ENCODE measurements around the gene SLC29A1.

DNA sequence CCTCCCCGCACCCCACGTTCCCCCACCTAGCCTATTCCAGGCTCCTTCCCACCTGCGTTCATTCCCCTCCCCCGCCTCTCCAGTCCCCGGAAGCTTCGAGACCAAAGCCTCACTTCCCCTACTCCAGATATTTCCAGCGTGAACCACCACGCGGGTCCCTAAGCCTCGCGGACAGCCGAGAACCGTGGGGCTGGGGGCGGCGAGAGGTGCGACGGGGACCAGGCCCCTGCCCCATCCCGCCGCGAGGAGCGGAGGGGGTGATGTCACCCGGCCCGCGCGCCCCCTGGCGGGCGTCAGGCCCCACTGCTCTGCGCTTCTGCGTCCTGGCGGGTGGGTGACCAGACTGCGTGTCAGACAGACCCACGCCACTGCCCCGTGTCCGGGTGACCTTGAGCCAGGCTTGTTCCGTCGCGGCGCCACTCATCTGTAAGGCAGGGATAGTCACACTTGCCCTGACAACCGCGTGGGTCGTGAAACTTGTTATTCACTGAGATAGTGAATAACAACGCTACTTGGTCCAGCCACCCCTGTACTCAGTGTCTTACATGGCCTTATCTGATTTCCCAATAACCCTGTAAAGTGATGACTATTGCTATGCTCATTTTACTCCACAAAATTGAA, 14.5 kb downstream of the SLC29A1 start:
- TF ChIP-seq, protein P1, sequence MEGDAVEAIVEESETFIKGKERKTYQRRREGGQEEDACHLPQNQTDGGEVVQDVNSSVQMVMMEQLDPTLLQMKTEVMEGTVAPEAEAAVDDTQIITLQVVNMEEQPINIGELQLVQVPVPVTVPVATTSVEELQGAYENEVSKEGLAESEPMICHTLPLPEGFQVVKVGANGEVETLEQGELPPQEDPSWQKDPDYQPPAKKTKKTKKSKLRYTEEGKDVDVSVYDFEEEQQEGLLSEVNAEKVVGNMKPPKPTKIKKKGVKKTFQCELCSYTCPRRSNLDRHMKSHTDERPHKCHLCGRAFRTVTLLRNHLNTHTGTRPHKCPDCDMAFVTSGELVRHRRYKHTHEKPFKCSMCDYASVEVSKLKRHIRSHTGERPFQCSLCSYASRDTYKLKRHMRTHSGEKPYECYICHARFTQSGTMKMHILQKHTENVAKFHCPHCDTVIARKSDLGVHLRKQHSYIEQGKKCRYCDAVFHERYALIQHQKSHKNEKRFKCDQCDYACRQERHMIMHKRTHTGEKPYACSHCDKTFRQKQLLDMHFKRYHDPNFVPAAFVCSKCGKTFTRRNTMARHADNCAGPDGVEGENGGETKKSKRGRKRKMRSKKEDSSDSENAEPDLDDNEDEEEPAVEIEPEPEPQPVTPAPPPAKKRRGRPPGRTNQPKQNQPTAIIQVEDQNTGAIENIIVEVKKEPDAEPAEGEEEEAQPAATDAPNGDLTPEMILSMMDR (conservative IDR thresholded peaks at IDR 0.05; ENCODE audit: low read depth, low read length): peak; percentile 98
- TF ChIP-seq EZH2 (IDR thresholded peaks at IDR 0.05; ENCODE audit: borderline replicate concordance, low read depth, low read length, poor library complexity, severe bottlenecking): no peak

Measured in A673 (cell line).